Right ventricle myocardium superior (tissue), 1 donor: ENCODE results near the gene OCSTAMP. TPM values are rescaled to one million over a fixed set of nuclear protein-coding genes. Genes with fewer than 3 reads are reported as not detected.

Experiments used
- ATAC-seq: fragments of 200-7000 bp; cut with Tn5 transposase; one replicate; pipeline ENCODE4 v1.9.1; 2020; ENCODE audit warnings: mild to moderate bottlenecking; ENCODE audit not compliant: poor library complexity
- DNase-seq: peaks from one replicate; pipeline ENCODE4 v3.0.0-alpha.2; 2020
- intact Hi-C: fragments of 100-400 bp; cut with DNase I; formaldehyde crosslinking; loops from one replicate; pipeline ENCODE4 v1.11.2; 2022
- long read RNA-seq: library from polyadenylated mRNA; unstranded; transcript quantifications from one replicate; pipeline ENCODE4 v2.0.0, GENCODE V29; 2021
- total RNA-seq: library from RNA; stranded (reverse); fragmentation: NEBNext Ultra II Directional; extraction: Animal tissue kit (Norgen Biotek cat#: 25700); gene quantifications from one replicate; pipeline ENCODE4 v1.2.1, GENCODE V29; 2021
- donor health status: DM: no; HTN: yes; CAD: no; lungs with severe emphysema.

OCSTAMP gene
- not detected for total RNA-seq
- long read RNA-seq: 0 reads

GRCh38 chr20:46550461-46550860 is at the start of gene OCSTAMP:
OCSTAMP (minus strand) TSS chr20:46550654; CDS start chr20:46550560, 94 bp downstream.
- intact Hi-C loops: loop anchor here (10.0 kb wide), 1 partner anchor 134 kb away; the partner anchor contains the start of gene TP53RK
- ATAC-seq (no peak), DNase-seq (peak; percentile 41)

GRCh38 chr20:46599227-46599987 is 49.0 kb upstream of the OCSTAMP start:
- no peak for ATAC-seq
- intact Hi-C loops: no loop called here
- DNase-seq: no peak

GRCh38 chr20:46595933-46596332 is 45.5 kb upstream of the OCSTAMP start:
- intact Hi-C loops: no loop called here
- no peak for DNase-seq
- ATAC-seq: no peak

- intact Hi-C loops: no loop called here
- ATAC-seq (no peak), DNase-seq (no peak)
Observed at GRCh38 chr20:46594725-46595124, 44.3 kb upstream of the OCSTAMP start.

- no peak for DNase-seq
- intact Hi-C loops: no loop called here
- no peak for ATAC-seq
Observed at GRCh38 chr20:46592580-46593362, 42.3 kb upstream of the OCSTAMP start.

- ATAC-seq (no peak), DNase-seq (no peak)
- intact Hi-C loops: no loop called here
Observed at GRCh38 chr20:46590443-46590842, 40.0 kb upstream of the OCSTAMP start.

GRCh38 chr20:46588532-46589511 is 38.4 kb upstream of the OCSTAMP start:
- intact Hi-C loops: no loop called here
- ATAC-seq: no peak
- no peak for DNase-seq

GRCh38 chr20:46587986-46588385 is 37.5 kb upstream of the OCSTAMP start:
- intact Hi-C loops: no loop called here
- no peak for ATAC-seq
- no peak for DNase-seq

GRCh38 chr20:46586724-46587123 is 36.3 kb upstream of the OCSTAMP start:
- DNase-seq: no peak
- intact Hi-C loops: no loop called here
- no peak for ATAC-seq

- DNase-seq (no peak), ATAC-seq (no peak)
- intact Hi-C loops: no loop called here
Observed at GRCh38 chr20:46584508-46584907, 34.1 kb upstream of the OCSTAMP start.

GRCh38 chr20:46583411-46584214 is 33.2 kb upstream of the OCSTAMP start:
- DNase-seq: no peak
- no peak for ATAC-seq
- intact Hi-C loops: no loop called here

- intact Hi-C loops: no loop called here
- DNase-seq (no peak), ATAC-seq (no peak)
Observed at GRCh38 chr20:46582648-46583047, 32.2 kb upstream of the OCSTAMP start.

GRCh38 chr20:46581391-46581790 is 30.9 kb upstream of the OCSTAMP start:
- intact Hi-C loops: no loop called here

GRCh38 chr20:46580613-46581205 is 30.3 kb upstream of the OCSTAMP start:
- no peak for ATAC-seq
- intact Hi-C loops: no loop called here
- DNase-seq: no peak

More at GRCh38 chr20:46581391-46581790, 30.9 kb upstream of the OCSTAMP start:
- ATAC-seq (no peak), DNase-seq (no peak)

- intact Hi-C loops: no loop called here
- DNase-seq: no peak
- ATAC-seq: no peak
Observed at GRCh38 chr20:46578745-46579144, 28.3 kb upstream of the OCSTAMP start.

- intact Hi-C loops: no loop called here
- no peak for DNase-seq
- no peak for ATAC-seq
Observed at GRCh38 chr20:46576774-46577395, 26.4 kb upstream of the OCSTAMP start.

GRCh38 chr20:46575937-46576461 is 25.5 kb upstream of the OCSTAMP start:
- intact Hi-C loops: no loop called here
- no peak for ATAC-seq
- DNase-seq: no peak
